ENCODE results near the gene KIF21B.

KIF21B gene

GRCh38 chr1:201000391-201000790 is 23.1 kb downstream of the KIF21B start:
- in situ Hi-C loops (cut with MboI; ENCODE audit: low sequenced_read_pairs) = no loop called here

GRCh38 chr1:200999667-201000066 is 23.8 kb downstream of the KIF21B start:
- in situ Hi-C loops (cut with MboI; ENCODE audit: low sequenced_read_pairs) = no loop called here

DNA sequence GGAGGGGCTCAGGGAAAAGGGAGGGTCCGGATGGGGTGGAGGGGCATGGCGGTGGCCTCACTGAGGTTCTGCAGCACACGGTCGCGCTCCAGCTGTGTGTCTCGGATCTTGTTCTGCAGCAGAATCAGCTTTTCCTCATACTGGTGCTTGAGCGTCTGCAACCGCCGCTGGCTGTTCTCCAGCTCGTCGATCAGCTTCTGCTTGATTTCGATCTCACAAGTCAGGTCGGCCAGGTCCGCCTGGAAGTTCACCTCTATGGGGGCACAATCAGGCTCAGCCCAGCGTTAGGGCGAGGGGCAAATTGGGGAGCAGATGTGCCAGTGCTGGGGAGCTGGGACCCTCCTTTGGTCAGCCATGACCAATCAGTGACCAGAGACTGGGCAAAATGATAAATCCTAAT is 25.2 kb downstream of the KIF21B start:
- in situ Hi-C loops (cut with MboI; ENCODE audit: low sequenced_read_pairs) = no loop called here

- in situ Hi-C loops (cut with MboI; ENCODE audit: low sequenced_read_pairs) = no loop called here
These were observed 31.0 kb downstream of the KIF21B start for GRCh38 chr1:200992382-200993048.

DNA sequence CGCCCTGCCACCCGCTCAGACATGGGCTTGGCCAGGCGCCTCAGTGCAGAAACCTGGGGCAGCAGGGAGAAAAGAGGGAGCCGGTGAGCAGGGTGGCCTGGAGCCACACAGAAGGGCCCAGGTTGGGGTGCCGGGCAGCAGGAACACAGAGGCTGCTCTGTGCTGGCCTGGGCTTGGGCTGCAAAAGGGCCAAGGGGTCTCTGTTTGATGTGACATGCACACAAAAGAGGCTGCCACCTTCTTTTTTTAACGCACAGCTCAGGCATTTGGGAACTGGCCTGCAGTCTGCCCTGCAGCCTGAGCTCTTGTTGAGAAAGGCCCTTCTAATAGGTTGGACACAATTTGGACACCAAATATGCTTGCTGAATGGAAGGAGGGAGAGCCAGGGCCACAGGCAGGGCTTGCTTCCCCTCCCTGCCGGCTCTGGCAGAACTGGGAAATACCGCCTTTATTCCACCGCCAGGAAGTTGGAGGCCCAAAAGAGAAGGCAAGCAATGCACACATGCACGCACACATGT is 32.4 kb downstream of the KIF21B start:
- in situ Hi-C loops (cut with MboI; ENCODE audit: low sequenced_read_pairs) = no loop called here

DNA sequence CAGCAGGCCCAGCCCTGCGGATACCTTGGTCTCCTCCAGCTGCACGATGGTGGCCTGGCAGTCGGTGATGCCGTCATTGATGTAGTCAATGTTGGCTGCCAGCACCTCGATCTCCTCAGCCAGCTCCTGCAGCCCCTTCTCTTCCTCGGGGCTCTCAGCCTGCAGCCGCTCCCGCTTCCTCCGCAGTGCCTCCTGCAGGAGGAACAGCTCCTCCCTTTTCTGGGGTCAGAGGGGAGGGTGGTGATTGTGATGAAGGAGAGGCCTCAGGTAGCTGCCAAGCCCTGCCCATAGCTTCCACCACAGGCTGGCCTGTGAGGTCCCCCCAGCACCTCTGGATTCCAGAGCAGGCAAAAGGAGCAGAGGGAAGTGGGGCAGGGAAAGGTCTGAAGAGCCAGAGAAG is 33.4 kb downstream of the KIF21B start:
- in situ Hi-C loops (cut with MboI; ENCODE audit: low sequenced_read_pairs) = no loop called here

- in situ Hi-C loops (cut with MboI; ENCODE audit: low sequenced_read_pairs) = no loop called here
These were observed 34.2 kb downstream of the KIF21B start for GRCh38 chr1:200989337-200989736.

DNA sequence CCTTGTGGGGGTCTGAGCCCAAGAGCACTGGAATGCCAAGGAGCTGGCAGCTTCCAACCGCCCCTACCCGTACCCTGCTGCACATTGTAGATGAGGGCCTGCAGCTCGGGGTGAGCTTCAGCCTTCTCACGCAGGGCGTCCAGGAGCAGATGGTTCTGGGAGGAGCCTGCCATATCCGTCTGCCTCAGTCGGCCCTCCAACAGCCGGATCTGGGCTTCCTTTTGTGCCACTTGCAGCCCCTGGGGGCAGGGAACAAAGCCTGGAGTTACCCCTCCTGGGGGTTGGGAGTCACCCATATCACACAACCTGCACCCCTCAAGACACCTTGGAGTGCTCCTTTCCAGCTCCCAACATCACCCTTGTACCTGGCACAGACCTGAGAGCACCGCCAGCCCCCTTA is 34.8 kb downstream of the KIF21B start:
- in situ Hi-C loops (cut with MboI; ENCODE audit: low sequenced_read_pairs) = no loop called here

DNA sequence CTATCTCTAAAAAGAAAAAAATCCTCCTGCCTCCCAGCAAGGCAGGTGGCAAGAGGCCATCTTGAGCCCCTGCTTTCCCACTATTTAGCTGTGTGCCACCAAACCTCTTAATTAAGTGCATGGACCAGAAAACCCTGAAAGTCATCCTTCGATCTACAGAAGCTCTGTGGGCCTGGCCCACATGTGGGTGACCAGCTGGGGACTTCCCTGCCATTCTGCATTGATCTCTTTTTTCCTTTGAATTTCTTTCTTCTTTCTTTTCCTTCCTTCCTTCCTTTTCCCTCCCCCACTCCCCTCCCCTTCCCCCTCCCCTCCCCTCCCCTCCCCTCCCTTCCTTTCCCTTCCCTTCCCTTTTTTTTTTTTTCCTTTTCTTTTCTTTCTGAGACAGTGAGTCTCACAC is 38.0 kb downstream of the KIF21B start:
- in situ Hi-C loops (cut with MboI; ENCODE audit: low sequenced_read_pairs) = no loop called here

- in situ Hi-C loops (cut with MboI; ENCODE audit: low sequenced_read_pairs) = no loop called here
These were observed 40.4 kb downstream of the KIF21B start for GRCh38 chr1:200983035-200983561.

DNA sequence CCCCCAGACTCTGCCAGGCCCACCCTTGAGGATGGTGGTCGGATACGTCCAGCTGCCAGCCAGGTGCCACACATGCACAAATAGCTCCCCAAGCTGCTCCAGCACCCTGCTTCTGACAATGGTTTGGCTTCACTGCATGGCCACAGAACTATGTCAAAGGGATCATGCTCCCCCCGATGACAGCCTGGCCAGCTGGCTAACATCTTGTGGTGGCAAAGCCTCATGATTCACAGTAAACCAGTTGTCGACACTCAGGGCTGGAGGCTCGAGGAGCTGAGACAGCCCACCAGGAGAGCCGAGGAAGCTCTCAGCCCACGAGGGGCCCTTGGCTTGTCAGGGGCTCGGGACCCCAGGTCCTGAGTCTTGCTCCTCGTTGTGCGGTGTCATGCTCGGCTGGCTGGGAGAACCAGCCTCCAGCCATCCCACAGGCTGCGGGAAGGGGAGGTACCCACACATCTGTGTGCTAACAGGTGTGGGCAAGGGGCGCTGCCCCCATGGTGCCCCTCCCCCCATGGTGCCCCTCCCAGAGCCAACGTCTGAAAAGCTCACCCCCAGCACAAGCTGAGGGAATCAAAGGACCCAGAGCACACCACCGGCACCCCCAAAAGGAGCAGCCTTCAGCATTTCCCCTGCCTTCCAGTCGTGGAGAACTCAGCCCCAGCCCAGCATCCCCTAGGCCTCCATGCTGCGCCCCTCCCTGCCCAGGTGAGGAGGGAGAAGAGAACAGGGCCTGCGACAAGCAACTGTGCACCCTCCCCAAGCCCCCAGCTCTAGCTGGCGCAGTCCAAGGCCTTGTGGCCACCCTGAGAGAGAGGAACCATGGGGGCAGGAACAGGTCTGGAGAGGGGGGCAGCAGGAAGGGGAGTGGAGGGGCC is 41.2 kb downstream of the KIF21B start:
- in situ Hi-C loops (cut with MboI; ENCODE audit: low sequenced_read_pairs) = no loop called here

GRCh38 chr1:200981278-200981677 is 42.2 kb downstream of the KIF21B start:
- in situ Hi-C loops (cut with MboI; ENCODE audit: low sequenced_read_pairs) = no loop called here

DNA sequence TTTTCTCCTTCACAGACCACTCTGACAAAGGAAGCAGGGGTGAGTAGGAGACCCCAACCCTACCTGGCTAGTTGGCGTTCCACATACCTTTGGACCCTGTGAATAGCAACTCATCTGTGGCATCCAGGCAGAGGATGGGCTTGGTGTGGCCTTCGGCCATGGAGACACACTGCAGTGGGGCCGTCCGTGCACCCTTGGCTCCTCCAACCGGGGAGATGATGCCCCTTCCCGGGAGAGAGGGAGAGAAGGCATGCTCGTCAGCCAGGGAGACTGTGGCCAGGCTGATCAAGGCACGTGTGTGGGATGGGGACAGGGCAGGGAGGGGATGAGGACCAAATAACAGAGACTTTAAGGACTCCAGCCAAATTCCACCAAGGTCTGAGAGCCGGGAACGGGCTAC is 42.6 kb downstream of the KIF21B start:
- in situ Hi-C loops (cut with MboI; ENCODE audit: low sequenced_read_pairs) = no loop called here

GRCh38 chr1:200980452-200980772 is 43.1 kb downstream of the KIF21B start:
- in situ Hi-C loops (cut with MboI; ENCODE audit: low sequenced_read_pairs) = no loop called here

- in situ Hi-C loops (cut with MboI; ENCODE audit: low sequenced_read_pairs) = no loop called here
These were observed 43.7 kb downstream of the KIF21B start for GRCh38 chr1:200979574-200980451.

- in situ Hi-C loops (cut with MboI; ENCODE audit: low sequenced_read_pairs) = no loop called here
These were observed 46.3 kb downstream of the KIF21B start for GRCh38 chr1:200977071-200977754.

- in situ Hi-C loops (cut with MboI; ENCODE audit: low sequenced_read_pairs) = no loop called here
These were observed 46.9 kb downstream of the KIF21B start for GRCh38 chr1:200976634-200977033.

DNA sequence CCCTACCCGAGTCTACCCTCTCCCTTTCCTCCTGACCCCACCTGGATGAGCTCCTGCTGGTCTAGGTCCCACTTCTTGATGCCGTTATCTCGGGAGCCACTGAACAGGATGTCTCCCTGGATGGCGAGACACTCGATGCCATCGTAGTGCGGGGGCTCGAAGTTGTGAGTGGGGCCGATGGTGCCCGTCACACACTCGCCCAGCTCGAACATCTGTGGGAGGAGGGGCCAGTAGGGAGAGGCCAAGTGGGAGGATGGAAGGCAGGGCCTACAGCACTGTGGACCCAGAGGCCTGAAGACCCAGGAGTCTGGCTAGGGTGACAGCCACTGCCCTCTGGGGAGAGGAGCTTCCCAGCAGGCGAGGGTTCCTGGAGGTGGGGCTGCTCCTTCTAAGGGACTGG is 48.1 kb downstream of the KIF21B start:
- in situ Hi-C loops (cut with MboI; ENCODE audit: low sequenced_read_pairs) = no loop called here

GRCh38 chr1:200974711-200975110 is 48.8 kb downstream of the KIF21B start:
- in situ Hi-C loops (cut with MboI; ENCODE audit: low sequenced_read_pairs) = no loop called here

GRCh38 chr1:200973937-200974657 is 49.4 kb downstream of the KIF21B start:
- in situ Hi-C loops (cut with MboI; ENCODE audit: low sequenced_read_pairs) = no loop called here
